ENCODE data around the gene VWC2L.

DNA sequence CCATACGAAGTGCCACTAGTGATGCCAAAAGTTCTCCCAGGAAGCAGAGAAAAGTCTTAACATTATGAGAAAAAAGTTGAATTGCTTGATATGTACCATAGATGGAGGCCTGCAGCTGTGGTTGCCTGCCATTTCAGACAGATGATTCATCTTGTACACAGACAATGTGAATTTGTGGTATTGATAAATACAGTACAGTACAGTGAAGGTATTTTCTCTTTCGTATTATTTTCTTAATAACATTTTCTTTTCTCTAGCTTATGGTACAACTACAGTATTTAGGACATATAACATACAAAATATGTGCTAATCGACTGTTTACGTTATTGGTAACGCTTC, 33.6 kb upstream of the VWC2L start:
- TF ChIP-seq, protein P1, sequence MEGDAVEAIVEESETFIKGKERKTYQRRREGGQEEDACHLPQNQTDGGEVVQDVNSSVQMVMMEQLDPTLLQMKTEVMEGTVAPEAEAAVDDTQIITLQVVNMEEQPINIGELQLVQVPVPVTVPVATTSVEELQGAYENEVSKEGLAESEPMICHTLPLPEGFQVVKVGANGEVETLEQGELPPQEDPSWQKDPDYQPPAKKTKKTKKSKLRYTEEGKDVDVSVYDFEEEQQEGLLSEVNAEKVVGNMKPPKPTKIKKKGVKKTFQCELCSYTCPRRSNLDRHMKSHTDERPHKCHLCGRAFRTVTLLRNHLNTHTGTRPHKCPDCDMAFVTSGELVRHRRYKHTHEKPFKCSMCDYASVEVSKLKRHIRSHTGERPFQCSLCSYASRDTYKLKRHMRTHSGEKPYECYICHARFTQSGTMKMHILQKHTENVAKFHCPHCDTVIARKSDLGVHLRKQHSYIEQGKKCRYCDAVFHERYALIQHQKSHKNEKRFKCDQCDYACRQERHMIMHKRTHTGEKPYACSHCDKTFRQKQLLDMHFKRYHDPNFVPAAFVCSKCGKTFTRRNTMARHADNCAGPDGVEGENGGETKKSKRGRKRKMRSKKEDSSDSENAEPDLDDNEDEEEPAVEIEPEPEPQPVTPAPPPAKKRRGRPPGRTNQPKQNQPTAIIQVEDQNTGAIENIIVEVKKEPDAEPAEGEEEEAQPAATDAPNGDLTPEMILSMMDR (conservative IDR thresholded peaks at IDR 0.05; ENCODE audit: low read depth, low read length), result no peak
- no peak for TF ChIP-seq RAD21 (IDR thresholded peaks at IDR 0.05; ENCODE audit: low read length)
- no peak for TF ChIP-seq POLR2A (IDR thresholded peaks at IDR 0.05; ENCODE audit: low read depth, low read length)
- TF ChIP-seq SMC3 (IDR thresholded peaks at IDR 0.05; ENCODE audit: low read depth, low read length), result no peak
- TF ChIP-seq MAFK (IDR thresholded peaks at IDR 0.05; ENCODE audit: low read depth, low read length), result no peak
- TF ChIP-seq RCOR1 (IDR thresholded peaks at IDR 0.05; ENCODE audit: insufficient replicate concordance, low read length), result no peak
- TF ChIP-seq CEBPB (IDR thresholded peaks at IDR 0.05; ENCODE audit: low read depth, low read length), result no peak
- no peak for TF ChIP-seq MAZ (IDR thresholded peaks at IDR 0.05; ENCODE audit: borderline replicate concordance, low read depth, low read length)
- TF ChIP-seq, protein P2, sequence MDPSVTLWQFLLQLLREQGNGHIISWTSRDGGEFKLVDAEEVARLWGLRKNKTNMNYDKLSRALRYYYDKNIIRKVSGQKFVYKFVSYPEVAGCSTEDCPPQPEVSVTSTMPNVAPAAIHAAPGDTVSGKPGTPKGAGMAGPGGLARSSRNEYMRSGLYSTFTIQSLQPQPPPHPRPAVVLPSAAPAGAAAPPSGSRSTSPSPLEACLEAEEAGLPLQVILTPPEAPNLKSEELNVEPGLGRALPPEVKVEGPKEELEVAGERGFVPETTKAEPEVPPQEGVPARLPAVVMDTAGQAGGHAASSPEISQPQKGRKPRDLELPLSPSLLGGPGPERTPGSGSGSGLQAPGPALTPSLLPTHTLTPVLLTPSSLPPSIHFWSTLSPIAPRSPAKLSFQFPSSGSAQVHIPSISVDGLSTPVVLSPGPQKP (IDR thresholded peaks at IDR 0.05; ENCODE audit: borderline replicate concordance, low read depth, low read length), result no peak

Measured in IMR-90 (cell line).